ENCODE results near the gene CCDC57.
A peak's percentile ranks its signal among the peaks of the same experiment; 100 is the strongest.

CCDC57 gene

DNA sequence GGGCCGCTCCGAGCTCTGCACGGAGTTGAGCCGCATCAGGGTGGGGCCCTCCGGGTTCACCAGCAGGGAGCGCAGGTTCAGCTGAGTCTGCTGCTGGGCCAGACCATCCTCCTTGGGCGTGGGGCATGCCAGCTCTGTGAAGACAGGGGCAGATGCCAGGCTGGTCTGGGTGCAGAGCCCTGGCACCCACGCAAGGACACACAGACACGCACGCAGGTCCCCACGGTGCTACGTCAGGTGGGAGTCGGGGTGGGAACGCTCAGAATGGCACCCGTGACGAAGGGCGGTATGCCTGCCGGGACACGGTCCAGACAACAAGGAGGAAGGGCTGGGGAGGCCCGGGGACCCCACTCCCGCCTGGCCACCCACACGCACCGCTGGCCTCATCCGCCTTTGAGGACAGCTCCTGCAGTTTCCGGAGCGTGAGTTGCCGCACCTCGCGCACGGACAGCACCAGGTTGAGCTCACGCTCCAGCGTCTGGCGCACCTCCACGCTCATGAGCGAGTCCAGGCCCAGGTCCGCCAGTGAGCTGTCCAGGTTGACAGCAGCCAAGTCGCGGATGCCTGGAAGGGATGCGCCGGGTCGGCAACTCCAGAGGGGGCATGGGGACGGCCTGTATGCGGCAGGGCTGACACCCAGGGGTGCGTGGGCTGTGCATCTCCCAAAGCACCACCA is 131.7 kb downstream of the CCDC57 start:
- DNase-seq (ENCODE audit: low read depth in 2 of 2) = no peak

DNA sequence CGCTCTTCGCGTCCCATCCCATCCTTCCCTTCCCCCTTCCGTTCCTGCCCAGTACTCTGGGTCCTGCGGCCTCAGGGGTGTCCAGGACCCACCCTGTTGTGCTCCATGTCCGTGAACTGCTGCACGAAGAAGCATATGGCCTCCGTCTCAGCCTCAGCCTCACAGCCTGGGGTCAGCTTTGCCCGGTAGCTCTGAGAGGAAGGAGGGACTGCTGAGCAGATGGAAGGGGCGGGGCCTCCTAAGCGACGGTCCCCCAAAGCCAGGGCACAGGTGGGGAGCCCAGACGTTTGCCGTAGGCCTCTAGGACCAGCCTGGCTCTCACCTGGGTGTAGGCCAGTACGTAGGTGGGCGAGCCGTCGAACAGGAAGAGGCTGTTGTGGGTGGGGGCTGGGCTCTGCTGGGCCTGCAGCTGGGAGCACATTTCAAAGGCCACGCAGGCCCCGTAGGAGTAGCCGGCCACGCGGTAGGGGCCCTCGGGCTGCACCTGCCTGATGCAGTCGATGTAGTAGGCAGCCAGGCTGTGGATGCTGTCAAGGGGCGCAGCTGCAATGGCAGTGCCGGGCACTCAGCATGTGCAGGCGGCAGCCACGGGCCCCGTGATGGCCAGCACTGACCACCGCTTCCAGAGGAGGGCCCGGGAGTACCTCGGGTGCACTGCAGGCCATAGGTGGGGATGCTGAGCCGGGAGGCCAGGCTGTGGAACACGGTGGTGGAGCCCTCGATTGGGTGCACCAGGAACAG is 132.4 kb downstream of the CCDC57 start:
- DNase-seq (ENCODE audit: low read depth in 2 of 2) = no peak

DNA sequence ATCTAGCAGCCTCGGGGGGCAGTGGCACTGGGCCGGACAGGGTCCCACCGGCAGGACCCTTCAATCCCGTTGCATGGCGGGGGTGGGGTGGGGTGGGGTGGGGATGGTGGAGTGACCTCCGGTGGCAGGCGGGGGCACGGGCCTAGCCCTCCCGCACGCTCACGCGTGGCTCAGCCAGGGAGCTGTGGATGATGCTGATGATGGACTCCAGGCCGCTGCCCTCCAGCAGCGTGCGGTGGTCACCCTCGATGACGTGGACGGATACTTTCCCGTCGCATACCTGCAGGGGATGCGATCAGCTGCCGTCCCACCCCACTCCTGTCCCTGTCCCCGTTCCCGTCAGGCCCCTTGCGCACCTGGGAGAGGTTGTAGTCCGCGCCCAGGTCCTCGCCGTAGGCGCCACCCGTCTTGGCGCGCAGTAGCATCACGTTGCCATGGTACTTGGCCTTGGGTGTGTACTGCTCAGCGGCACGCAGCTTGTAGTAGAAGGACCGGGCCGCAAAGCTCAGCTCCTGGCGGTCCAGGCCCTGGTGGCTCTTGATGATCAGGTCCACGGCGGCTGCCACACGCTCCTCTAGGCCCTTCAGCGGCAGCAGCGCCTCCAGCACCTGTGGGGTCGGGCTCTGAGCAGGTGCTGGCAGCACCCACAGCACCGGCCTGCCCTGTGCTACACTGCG is 133.5 kb downstream of the CCDC57 start:
- no peak for DNase-seq (ENCODE audit: low read depth in 2 of 2)

DNA sequence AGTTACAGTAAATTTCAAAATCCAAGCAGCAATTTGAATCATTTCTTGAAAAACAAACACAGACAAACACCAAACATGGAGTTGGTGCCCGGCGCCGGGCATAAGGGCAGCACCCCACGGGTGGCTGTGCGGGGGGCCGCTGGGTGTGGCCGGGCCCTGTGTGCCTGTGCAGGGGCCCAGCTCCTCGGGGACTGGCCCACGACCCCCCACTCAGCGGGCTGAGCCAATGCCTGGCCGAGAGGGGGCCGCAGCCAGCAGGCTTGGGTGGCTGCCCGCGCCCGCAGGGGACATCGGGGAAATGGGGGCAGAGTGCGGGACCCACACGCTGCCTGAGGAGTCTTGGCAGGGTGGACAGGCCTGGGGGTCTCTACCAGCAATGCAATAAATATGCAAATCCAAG is 134.2 kb downstream of the CCDC57 start:
- DNase-seq (ENCODE audit: low read depth in 2 of 2) = no peak

DNA sequence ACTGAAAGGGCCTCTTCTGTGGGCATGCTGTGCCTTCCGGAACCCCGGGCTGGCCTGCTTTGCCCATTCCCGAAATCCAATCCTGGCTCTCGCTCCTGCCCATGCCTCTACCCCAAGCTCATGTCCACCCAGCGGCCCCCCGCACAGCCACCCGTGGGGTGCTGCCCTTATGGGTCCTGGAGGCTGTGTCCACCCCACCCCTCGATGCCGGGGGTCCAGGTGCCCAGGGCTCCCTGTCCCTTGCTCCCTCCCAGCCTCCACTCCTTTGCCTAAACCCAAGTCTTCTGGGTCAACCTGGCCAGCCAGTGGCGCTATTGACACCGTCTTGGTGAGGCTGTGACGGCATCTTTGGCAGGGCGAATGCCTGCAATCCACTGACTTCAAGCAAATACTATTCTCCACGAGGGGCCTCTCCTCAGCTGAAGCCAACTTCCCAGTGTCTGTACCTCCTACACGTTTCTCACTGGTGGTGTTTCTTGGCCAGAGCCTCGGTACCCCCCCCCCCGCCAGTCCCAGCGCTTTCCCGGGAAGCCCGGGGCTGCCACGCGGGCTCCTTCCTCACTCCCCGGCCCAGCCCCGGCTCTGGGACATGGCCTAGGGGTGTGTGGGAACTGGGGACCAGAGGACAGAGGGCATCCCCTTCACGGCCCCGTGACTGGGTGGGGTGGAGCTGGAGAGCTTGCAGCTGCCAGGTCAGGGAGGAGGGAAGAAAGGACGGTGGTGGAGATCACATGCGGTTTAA is 134.9 kb downstream of the CCDC57 start:
- no peak for DNase-seq (ENCODE audit: low read depth in 2 of 2)

DNA sequence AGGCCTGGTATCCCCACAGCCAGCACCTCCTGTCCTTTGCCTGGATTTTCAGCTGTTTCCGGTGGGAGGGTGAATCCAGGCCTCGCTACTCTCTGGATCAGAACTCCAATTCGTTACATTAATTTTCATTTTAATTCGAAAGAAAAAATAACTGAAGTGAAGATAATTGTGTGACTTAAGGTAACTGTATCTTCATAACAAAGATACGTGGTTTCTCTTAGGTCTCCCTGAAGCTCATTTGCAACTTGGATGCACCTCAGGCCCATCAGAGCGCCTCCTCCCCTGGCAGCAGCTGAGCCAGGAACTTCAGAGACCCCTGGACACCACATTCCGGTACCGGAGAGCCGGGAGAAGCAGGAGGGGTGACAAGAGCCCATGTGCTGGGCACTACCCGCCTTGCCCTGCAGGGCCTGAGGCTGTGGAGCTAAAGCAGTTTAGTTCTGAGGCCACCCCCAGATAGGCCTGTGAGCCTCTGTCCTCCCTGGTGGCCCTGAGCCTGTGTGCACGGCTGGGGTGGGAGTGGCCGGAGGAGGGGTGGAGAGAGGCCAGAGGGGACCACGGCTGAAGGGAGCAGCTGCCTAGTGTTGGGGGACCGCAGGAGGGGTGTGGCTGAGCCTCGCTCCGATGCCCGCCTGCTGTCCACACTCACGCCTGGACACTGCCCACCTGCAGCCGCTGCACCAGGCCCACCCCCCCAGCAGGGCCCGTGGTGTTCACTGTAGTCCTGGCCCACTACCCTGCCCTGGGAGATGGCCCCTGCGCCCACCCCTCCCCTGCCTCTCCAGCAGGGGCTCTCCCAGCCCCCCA is 135.7 kb downstream of the CCDC57 start:
- no peak for DNase-seq (ENCODE audit: low read depth in 2 of 2)

DNA sequence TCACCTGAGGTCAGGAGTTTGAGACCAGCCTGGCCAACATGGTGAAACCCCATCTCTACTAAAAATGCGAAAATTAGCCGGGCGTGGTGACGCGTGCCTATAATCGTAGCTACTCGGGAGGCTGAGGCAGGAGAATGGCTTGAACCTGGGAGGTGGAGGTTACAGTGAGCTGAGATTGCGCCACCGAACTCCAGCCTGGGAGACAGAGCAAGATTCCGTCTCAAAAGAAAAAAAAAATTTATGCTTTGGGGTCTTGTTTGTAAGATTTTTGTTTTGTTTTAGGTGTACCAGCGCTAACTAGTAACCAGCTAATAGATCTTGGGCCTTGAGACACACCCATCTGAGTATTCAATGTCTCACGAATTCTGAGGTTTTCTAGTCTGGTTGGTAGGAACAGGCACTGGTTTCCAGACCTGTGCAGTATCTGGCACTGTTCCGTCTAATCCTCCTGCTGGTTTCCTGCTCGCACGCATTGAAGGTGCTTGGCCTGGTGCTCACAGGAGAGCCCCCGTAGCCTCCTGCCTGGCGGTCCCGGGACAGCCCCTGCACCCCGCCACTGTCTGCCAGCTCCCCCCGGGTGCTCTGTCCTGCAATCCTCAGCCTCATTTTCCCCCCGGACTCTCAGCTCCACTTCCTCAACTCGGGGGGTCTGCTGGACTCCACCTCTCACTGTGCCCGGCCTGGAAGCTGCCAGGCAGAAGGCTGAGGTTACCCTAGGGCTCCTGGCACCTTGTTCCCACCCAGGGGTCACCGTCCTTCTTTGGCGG is 136.4 kb downstream of the CCDC57 start:
- no peak for DNase-seq (ENCODE audit: low read depth in 2 of 2)

DNA sequence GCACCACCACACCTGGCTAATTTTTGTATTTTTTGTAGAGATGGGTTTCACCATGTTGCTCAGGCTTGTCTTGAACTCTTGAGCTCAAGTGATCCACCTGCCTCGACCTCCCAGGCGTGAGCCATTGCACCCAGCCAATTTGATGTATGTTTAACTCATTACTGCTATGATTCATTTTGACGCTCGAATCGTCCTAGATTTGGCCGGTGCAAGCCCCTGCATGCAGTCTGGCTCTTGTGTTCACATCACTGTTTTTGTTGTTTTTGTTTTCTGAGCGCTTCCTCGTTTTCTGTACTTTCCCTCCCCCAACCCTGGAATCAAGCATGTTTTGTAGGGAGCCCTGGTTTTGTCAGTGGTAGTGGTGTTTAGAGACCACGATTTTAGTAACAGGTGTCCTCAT is 139.2 kb downstream of the CCDC57 start:
- DNase-seq (ENCODE audit: low read depth in 2 of 2) = no peak

DNA sequence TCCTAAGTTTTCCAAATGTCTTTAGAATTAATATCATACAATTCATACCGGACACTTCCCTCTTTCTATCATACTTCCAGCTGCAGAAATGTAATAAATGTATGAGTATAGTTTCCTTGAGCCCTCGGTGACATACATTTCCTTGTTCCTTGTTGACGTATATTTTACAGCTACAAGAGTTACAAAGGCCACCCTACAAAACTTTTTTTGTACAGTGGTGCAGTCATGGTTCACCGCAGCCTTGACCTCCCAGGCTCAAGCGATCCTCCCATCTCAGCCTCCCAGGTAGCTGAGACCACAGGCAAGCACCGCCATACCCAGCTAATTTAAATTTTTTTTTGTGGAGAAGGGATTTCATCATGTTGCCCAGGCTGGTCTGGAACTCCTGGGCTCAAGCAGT is 139.8 kb downstream of the CCDC57 start:
- DNase-seq (ENCODE audit: low read depth in 2 of 2) = no peak

DNA sequence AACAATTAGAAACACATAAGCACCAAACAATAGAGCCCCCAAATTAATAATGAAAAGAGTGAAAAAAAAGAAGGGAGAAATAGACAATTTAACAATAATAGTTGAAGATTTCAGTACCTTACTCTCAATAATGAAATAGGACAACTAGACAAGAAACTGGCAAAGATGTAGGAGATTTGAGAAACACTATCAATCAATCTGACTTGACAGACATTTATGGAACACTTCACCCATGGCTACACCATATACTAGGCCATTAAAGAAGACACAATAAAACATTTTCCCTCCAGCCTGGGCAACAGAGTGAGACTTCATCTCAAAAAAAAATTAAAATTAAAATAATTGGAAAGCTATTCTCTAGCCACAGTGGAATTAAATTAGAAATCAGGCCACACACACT is 142.0 kb downstream of the CCDC57 start:
- DNase-seq (ENCODE audit: low read depth in 2 of 2) = no peak

DNA sequence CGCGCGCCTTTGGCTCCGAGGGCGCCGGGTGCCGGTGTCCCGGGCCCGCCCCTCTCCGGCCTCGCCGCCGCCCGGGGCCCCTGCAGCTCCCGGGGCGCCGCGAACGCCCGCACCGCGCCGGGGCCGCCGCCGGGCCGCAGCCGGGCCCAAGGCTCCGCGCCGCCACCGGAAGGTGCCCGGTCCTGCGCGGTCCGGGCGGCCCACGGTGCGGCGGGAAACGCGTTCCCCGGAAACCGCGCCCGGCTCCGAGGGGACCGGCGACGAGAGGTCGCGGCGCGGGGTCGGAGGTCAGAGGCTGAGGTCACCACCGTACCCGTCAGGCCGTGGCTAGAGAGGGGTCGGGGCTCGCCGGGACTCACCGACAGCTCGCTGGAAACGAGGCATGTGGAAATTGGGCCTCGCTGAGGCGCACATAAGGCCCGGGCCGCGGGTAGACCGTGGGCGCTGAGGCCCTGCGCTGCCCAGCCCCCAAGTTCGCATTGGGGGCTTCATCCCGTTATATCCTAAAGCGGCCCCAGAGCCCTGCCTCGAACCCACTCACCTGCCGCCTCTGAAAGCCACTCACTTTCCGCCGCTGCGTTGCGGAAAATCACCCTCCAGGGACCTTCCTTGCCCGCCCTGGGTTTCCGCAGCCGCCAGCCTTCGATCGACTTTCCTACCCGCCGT is 146.9 kb downstream of the CCDC57 start, which contains the start of gene DUS1L:
Gene DUS1L (minus strand): TSS at position 167 of the 666 bp plus-strand sequence. CDS start 745 bp downstream, outside the sequence.
- DNase-seq (ENCODE audit: low read depth in 2 of 2) = peak; percentile 40 to 50

DNA sequence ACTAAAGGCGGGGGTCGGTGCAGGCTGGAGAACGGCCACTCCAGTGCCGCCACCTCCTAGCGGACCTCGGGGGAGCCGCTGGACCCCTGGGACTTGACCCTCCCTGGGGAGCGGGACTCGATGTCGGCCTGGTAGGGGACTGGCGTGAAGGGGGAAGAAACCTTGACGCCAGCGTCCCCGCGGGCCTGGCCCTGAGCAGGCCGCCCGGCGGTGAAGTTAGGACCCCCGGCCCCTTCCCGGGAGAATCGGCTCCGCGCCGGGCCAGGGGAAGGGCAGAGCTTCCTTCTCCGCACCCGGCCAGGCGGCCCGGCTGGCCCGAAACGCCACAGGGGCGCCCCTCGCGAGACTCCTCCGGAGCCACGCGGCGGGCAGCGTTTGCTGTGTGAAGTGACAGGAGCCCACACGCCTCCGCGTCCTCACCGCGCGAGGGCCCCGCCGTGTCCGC is 147.4 kb downstream of the CCDC57 start:
- no peak for DNase-seq (ENCODE audit: low read depth in 2 of 2)

DNA sequence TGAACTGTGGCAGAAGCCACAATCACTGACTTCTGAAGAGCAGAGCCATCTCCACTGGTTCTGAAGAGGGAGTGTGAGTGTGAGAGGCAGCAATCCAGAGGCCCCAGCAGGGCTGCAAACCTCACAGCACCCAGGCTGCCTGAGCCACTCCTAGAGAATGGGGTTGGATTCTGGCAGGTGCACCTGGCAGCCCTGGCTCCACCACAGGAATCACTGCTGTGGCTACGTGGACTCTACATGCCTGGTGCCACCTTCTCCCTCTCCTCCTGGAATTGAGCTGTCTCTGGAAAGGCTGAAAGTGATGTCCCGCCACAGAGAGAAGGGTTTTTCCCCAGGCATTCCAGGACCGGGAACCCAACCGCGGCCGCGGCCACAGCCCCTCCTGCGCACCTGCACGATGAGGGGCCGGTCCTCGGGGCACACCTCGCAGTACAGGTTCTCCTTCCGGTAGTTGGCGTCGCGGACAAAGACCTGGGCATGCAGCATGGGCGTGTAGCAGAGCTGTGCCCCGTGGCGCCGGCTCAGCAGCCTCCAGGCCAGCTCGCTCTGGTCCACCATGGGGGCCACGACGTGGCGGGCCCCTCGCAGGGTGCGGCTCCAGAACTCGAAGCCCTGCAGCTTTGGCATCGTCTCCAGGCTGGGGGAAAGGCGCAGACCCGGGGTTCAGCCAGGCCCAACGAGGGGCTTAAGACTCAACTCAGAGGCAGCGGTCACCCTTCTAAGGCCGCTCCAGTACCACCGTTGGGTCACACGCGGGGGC is 148.0 kb downstream of the CCDC57 start:
- DNase-seq (ENCODE audit: low read depth in 2 of 2) = no peak

DNA sequence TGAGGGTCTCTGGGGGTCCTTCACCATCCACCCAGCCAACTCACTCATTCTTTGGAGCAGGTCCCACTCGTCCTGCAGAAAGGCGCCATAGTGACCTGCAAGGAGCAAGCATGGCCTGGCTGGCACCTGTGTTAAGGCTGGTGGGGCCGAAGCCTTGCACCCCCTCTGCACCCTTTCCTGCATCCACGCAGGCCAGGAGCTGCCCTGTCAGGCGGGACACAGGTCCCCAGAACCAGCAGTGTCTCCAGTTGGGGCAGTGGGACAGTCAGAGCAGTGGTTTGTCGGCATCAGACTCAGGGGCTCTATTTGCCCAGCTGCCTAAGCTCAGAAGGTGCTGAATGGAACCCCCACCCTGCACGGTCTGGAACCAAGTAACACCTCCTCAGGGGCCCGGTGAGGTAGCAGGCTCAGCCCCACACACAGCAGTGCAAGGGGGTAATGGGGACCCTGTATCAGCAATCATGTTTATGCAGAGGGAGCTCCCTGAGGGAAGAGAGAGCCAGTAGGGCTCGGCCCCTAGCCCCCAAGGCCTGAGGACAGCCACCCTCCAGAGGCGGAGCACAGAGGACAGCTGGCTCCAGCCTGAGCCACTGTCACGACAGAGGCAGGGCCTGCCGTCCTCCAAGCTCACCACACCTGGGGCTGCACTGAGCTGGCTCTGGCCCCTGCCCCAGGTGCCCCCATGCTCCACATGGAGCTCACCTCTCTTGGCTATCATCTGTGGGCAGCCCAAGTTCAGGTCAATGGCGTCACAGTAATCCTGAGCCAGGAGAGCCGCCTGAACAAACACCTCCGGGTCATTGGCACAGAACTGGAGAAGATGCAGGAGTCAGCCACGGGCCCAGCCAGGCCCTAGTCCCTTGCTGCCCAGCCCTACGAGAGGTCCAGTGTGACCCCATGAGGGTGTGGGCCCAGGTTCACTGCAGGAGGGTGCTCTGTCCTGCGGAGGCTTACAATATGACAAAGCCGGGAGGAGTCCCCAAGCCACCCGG is 148.9 kb downstream of the CCDC57 start:
- no peak for DNase-seq (ENCODE audit: low read depth in 2 of 2)

DNA sequence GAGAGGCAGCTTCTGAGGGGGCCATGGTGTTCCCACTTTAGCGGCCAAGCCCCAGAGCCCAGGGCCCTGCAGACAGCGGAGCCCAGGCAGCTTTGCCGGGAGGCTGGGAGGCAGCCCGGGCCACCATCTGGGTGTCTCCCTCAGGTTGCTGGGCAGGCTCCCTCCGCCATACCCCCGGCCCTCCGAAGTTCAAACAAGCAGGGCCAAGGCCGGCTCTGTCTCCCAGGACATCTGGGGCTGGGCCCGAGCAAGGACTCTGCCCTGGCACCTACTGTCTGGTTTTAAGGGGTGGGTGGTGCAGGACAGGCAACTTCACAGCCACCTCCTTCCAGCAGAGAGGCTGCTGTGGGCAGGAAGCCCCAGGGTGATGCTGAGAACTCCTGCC is 149.7 kb downstream of the CCDC57 start:
- no peak for DNase-seq (ENCODE audit: low read depth in 2 of 2)

DNA sequence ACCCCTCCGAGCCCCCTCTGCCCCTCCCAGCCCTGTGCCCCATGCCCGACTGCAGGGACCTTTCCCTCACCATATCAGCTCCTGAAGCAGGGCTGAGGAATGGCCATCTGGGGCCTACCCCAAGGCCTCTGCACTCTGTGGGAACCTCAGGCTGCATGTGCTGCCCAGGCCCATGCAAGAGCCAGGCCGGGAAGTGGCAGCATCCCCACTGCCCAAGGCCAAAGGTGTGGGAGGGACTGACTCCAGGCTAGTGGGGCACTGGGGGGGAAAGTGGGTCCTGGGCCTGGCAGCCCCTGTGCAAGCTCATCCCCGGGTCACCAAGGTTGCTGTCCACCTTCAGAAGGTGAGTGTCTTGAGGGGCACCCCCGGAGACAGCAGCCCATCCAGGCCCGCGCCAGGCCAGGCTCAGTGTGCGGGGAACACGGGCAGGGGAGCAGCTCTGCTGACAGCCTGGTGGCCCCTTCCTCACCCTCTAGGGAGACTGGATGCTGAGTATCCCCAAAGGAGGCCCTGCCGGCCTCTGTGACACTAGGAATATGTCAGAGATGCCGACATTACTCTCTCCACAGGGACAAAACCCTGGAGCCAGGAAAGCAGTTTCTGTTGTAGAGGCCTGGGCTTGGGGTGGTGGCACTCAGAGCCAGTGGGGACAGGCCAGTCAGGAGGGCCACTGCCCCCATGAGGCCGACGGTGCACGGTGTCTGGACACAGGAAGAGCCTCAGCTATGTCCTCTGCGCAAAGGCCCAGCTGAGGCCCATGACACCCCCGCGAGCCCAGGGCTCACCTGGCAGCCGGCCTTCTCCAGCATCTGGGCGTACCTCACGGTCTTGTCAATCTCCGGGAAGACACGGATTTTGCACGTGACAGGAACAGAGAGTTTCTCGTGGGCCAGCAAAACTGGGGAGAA is 150.3 kb downstream of the CCDC57 start:
- no peak for DNase-seq (ENCODE audit: low read depth in 2 of 2)

All from stimulated activated CD4-positive, alpha-beta T cell treated with anti-CD3 and anti-CD28 coated beads, Interleukin-1b, Interleukin-23, amount 100 ng/mL, for 1 hour (primary cell).